Left lung (tissue), 10 donors: Measurements from ENCODE around the gene OR7D2. TPM values are rescaled to one million over a fixed set of nuclear protein-coding genes. Genes with fewer than 3 reads are reported as not detected.
A peak's percentile ranks its signal among the peaks of the same experiment; 100 is the strongest.
"Not testable (repeated sequence)": the region's sequence is repeated elsewhere in the genome, so short reads cannot be mapped to it uniquely, and the experiment has no call there.

ENCODE experiments used
- ATAC-seq: fragments of 200-7000 bp; cut with Tn5 transposase; one replicate; pipeline ENCODE4 v1.9.1; 2020; ENCODE audit warnings: moderate library complexity
- DNase-seq, 4 donors: peaks; one replicate each; pipeline ENCODE4 v3.0.0-alpha.2; 2013 to 2020
- H3K27ac ChIP-seq, 2 donors: fragments of 200-600 bp; sonication (generic) in 1 of 2; one replicate each; pipeline versions ENCODE4 v1.5.0 to v1.8.0; 2020 to 2021
- H3K27me3 ChIP-seq, 2 donors: fragments of 200-600 bp; sonication (generic) in 1 of 2; one replicate each; pipeline versions ENCODE4 v1.5.0 to v1.8.0; 2020 to 2021
- H3K36me3 ChIP-seq, 2 donors: fragments of 200-600 bp; sonication (generic) in 1 of 2; one replicate each; pipeline versions ENCODE4 v1.5.0 to v1.8.0; 2020 to 2021
- H3K4me1 ChIP-seq, 2 donors: fragments of 200-600 bp; one replicate each; pipeline ENCODE4 v1.8.0; 2021
- H3K4me3 ChIP-seq, 2 donors: fragments of 200-600 bp; sonication (generic) in 1 of 2; one replicate each; pipeline versions ENCODE4 v1.5.0 to v1.8.0; 2020 to 2021; ENCODE audit warnings: mild to moderate bottlenecking in 1 of 2
- H3K9me3 ChIP-seq, 2 donors: fragments of 200-600 bp; sonication (generic) in 1 of 2; one replicate each; pipeline versions ENCODE4 v1.5.0 to v1.8.0; 2020 to 2021
- intact Hi-C, 2 donors: fragments of 100-400 bp; cut with DNase I; formaldehyde crosslinking; loops; one replicate each; pipeline versions ENCODE4 v1.11.2 to v1.14.2; 2022
- polyA plus RNA-seq, 6 donors: library from polyadenylated mRNA; unstranded; fragments of 120-200 nt; gene quantifications; one replicate each; pipeline ENCODE4 v1.2.1, GENCODE V29; 2013; ENCODE audit not compliant: insufficient read length in 6 of 6
- total RNA-seq, 2 donors: library from RNA; stranded (reverse); fragmentation: NEBNext Ultra II Directional; extraction: Animal tissue kit (Norgen Biotek cat#: 25700); gene quantifications; one replicate each; pipeline ENCODE4 v1.2.1, GENCODE V29; 2021
- TF ChIP-seq, protein P1 (sequence below), 2 donors: fragments of 200-600 bp; sonication (generic) in 1 of 2; IDR thresholded peaks; one replicate each; pipeline versions ENCODE4 v1.5.0 to v1.8.0; 2021; ENCODE audit warnings: antibody characterized with exemption in 2 of 2
- donor health status: DM: no; HTN: yes; CAD: no.
- donor health status: DM: no; HTN: no; CAD: no.

OR7D2 gene
- total and polyA plus RNA-seq, 8 donors: 0.10 to 2.0 (median 0.14) TPM; not detected in 1

DNA sequence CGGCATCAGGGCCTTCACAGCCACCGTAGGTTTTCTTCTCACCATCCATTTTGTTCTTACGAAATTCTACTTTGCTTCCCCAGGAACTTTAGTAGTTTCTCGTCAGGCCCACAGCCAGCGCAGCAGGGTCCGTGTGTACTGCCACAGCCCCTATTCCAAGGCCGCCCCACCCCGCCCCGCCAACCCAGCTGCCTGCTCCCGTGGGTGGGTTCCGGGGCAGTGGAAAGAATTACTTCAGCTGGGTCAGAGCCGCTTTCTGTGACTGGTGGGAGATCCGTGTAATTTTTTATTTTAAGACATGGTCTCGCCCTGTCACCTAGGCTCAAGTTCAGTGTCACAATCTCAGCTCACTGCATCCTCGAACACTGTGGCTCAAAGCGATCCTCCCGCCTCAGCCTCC is 4.2 kb downstream of the OR7D2 start:
- peaks cover 0 to 17% of the 10 kb centered on the region in 2 donors for H3K9me3 ChIP-seq
- DNase-seq (no peak), ATAC-seq (no peak)
- H3K27me3 ChIP-seq: no peaks in the 10 kb centered on the region
- TF ChIP-seq, protein P1, sequence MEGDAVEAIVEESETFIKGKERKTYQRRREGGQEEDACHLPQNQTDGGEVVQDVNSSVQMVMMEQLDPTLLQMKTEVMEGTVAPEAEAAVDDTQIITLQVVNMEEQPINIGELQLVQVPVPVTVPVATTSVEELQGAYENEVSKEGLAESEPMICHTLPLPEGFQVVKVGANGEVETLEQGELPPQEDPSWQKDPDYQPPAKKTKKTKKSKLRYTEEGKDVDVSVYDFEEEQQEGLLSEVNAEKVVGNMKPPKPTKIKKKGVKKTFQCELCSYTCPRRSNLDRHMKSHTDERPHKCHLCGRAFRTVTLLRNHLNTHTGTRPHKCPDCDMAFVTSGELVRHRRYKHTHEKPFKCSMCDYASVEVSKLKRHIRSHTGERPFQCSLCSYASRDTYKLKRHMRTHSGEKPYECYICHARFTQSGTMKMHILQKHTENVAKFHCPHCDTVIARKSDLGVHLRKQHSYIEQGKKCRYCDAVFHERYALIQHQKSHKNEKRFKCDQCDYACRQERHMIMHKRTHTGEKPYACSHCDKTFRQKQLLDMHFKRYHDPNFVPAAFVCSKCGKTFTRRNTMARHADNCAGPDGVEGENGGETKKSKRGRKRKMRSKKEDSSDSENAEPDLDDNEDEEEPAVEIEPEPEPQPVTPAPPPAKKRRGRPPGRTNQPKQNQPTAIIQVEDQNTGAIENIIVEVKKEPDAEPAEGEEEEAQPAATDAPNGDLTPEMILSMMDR (IDR thresholded peaks at IDR 0.05): no peak
- H3K4me3 ChIP-seq: no peak overlapping the region
- H3K27ac ChIP-seq: no peak overlapping the region
- H3K36me3 ChIP-seq: no peaks in the 10 kb centered on the region
- intact Hi-C loops: no loop called here
- no peaks in the 10 kb centered on the region for H3K4me1 ChIP-seq

DNA sequence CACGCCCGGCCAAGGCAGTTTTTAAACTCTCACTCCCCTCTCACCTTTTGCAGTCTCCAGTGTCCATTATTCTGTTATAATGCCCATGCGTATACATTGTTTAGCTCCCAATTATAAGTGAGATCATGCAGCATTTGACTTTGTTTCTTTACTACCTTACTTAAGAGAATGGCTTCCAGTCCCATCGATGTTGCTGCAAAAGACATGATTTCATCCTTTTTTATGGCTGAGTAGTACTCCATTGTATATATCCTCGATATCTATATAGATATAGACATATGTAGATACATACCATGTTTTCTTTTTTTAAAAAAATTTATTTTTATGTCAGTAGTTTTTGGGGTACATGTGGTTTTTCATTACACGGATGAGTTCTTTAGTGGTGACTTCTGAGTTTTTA is 8.4 kb downstream of the OR7D2 start:
- H3K27me3 ChIP-seq: peaks cover 0 to 3% of the 10 kb centered on the region in 2 donors
- DNase-seq: no peak
- no peak for ATAC-seq
- H3K27ac ChIP-seq: no peak overlapping the region
- H3K9me3 ChIP-seq: peaks cover 0 to 23% of the 10 kb centered on the region in 2 donors
- intact Hi-C loops: no loop called here
- H3K4me3 ChIP-seq: no peak overlapping the region
- no peaks in the 10 kb centered on the region for H3K36me3 ChIP-seq
- no peaks in the 10 kb centered on the region for H3K4me1 ChIP-seq
- TF ChIP-seq, protein P1 (IDR thresholded peaks at IDR 0.05): no peak

DNA sequence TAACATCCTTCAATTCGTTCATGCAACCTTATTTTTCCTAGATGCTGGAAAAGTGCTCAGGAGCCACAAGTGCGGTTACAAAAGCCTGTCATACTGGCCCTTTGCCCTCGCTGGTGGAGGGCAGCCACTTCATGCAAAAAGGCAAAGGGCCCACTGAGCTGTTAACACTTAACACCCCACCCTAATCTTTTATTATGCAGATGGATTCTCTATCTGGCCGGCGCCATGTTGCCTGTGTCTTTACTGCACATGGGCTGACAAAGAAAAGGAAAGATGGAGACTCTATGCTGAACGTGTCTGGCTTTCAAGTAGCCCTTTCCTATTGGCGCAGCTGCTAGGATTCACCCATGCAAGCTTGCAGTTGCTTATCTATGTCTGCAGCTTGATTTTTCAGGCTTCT is 10.8 kb downstream of the OR7D2 start:
- Histone ChIP-seq H3K4me1 (no peaks in the 10 kb centered on the region), H3K4me3 (no peak overlapping the region), H3K36me3 (no peaks in the 10 kb centered on the region), H3K9me3 (peaks cover 0 to 15% of the 10 kb centered on the region in 2 donors), H3K27ac (no peak overlapping the region), H3K27me3 (peaks cover 0 to 11% of the 10 kb centered on the region in 2 donors)
- ATAC-seq (no peak), DNase-seq (no peak)
- TF ChIP-seq, protein P1 (IDR thresholded peaks at IDR 0.05): no peak
- intact Hi-C loops: no loop called here

DNA sequence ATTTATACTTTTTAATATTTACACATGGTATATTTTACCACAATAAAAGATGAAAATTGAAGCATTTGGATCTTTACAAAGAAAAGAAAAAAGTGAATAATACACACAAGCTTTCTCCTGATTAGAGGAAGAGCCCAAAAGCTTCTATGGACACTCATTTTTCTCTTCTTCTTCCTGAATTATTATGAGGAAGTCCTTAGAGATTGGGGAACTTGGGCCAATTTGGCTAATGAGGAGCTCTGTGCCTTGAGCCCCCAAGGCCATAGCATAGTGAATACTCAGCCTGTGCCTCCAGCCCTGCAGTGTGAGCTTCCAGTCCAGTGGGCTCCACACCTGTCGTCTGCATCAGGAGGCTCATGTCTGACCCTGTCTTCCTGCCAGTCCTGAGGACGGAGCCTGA is 19.3 kb downstream of the OR7D2 start:
- ATAC-seq, DNase-seq, H3K27ac ChIP-seq, H3K36me3 ChIP-seq, intact Hi-C loops, H3K4me3 ChIP-seq, H3K4me1 ChIP-seq, H3K9me3 ChIP-seq: not testable (repeated sequence)
- peaks cover 0 to 11% of the 10 kb centered on the region in 2 donors for H3K27me3 ChIP-seq

DNA sequence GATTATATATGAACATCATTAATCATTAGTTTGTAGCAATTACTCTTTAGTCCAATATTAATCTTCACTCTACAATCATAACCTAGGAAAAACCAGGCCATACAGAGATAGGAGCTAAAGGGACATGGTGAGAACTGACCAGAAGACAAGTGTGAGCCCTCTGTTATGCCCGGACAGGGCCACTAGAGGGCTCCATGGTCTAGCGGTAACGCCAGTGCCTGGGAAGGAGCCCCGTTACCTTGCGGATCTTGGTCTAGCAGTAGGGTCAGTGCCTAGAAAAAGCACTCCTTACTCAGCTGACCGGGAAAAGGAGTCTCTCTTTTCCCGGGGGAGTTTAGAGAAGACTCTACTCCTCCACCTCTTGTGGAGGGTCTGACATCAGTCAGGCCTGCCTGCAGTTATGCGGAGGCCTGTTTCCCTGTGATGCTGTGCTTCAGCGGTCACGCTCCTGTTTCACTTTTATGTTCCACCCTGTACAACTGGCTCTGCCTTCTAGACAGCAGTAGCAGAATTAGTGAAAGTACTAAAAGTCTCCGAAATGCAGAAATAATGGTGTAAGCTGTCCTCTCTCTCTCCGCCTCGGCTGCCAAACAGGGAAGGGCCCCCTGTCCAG is 26.8 kb downstream of the OR7D2 start:
- Histone ChIP-seq H3K4me1 (no peaks in the 10 kb centered on the region), H3K27ac (no peak overlapping the region), H3K27me3 (peaks cover 0 to 7% of the 10 kb centered on the region in 2 donors), H3K9me3 (no peaks in the 10 kb centered on the region), H3K4me3 (no peak overlapping the region), H3K36me3 (no peaks in the 10 kb centered on the region)
- intact Hi-C loops: no loop called here
- TF ChIP-seq, protein P1 (IDR thresholded peaks at IDR 0.05): peak; percentile 85 to 95
- ATAC-seq (peak; percentile 90), DNase-seq (peak; percentile 48 to 84 (median 64))

DNA sequence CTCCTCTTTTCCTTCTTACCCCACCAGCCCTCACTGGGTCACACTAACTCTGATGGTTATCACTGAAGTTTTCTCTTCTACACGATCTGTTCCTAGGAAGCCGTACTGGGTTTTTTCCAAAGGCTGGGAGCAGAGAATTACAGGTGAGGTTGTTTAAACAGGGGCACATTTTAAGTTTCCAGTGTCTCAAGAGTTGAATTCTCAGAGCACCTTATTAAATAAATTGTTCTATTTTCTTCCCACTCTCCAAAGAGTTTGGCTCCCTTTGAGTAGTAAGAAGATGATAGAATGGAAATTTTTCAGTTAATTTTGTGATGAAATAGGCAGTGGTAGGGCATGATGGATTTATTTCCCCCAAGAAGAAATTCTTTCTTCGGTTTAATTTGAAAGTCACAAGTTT is 40.7 kb downstream of the OR7D2 start, which contains the start of gene OR7D4:
Gene OR7D4, minus strand, starts transcription at position 101 of the 400 bp plus-strand sequence. CDS start 4,752 bp downstream, outside the sequence.
- no peak within 1 kb of the TSS for H3K4me3 ChIP-seq
- H3K36me3 ChIP-seq: no peaks in the 10 kb centered on the region
- DNase-seq (no peak), ATAC-seq (no peak)
- H3K27ac ChIP-seq: no peak within 1 kb of the TSS
- intact Hi-C loops: no loop called here
- no peaks in the 10 kb centered on the region for H3K4me1 ChIP-seq
- TF ChIP-seq, protein P1 (IDR thresholded peaks at IDR 0.05): no peak
- H3K27me3 ChIP-seq: peaks cover 0 to 3% of the 10 kb centered on the region in 2 donors
- peaks cover 0 to 19% of the 10 kb centered on the region in 2 donors for H3K9me3 ChIP-seq
